Activated CD8-positive, alpha-beta memory T cell treated with anti-CD3 and anti-CD28 coated beads, Interleukin-2, amount 50 U/mL, for 1 hour (primary cell): Measurements from ENCODE around the gene MAPKBP1.
"Not testable (repeated sequence)": the region's sequence is repeated elsewhere in the genome, so short reads cannot be mapped to it uniquely, and the experiment has no call there.

Experiments
- DNase-seq: peaks from one replicate; pipeline ENCODE4 v3.0.0-alpha.2; 2020; ENCODE audit errors: extremely low read depth

Gene MAPKBP1, protein sequence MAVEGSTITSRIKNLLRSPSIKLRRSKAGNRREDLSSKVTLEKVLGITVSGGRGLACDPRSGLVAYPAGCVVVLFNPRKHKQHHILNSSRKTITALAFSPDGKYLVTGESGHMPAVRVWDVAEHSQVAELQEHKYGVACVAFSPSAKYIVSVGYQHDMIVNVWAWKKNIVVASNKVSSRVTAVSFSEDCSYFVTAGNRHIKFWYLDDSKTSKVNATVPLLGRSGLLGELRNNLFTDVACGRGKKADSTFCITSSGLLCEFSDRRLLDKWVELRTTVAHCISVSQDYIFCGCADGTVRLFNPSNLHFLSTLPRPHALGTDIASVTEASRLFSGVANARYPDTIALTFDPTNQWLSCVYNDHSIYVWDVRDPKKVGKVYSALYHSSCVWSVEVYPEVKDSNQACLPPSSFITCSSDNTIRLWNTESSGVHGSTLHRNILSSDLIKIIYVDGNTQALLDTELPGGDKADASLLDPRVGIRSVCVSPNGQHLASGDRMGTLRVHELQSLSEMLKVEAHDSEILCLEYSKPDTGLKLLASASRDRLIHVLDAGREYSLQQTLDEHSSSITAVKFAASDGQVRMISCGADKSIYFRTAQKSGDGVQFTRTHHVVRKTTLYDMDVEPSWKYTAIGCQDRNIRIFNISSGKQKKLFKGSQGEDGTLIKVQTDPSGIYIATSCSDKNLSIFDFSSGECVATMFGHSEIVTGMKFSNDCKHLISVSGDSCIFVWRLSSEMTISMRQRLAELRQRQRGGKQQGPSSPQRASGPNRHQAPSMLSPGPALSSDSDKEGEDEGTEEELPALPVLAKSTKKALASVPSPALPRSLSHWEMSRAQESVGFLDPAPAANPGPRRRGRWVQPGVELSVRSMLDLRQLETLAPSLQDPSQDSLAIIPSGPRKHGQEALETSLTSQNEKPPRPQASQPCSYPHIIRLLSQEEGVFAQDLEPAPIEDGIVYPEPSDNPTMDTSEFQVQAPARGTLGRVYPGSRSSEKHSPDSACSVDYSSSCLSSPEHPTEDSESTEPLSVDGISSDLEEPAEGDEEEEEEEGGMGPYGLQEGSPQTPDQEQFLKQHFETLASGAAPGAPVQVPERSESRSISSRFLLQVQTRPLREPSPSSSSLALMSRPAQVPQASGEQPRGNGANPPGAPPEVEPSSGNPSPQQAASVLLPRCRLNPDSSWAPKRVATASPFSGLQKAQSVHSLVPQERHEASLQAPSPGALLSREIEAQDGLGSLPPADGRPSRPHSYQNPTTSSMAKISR (N-terminal part only)

DNA sequence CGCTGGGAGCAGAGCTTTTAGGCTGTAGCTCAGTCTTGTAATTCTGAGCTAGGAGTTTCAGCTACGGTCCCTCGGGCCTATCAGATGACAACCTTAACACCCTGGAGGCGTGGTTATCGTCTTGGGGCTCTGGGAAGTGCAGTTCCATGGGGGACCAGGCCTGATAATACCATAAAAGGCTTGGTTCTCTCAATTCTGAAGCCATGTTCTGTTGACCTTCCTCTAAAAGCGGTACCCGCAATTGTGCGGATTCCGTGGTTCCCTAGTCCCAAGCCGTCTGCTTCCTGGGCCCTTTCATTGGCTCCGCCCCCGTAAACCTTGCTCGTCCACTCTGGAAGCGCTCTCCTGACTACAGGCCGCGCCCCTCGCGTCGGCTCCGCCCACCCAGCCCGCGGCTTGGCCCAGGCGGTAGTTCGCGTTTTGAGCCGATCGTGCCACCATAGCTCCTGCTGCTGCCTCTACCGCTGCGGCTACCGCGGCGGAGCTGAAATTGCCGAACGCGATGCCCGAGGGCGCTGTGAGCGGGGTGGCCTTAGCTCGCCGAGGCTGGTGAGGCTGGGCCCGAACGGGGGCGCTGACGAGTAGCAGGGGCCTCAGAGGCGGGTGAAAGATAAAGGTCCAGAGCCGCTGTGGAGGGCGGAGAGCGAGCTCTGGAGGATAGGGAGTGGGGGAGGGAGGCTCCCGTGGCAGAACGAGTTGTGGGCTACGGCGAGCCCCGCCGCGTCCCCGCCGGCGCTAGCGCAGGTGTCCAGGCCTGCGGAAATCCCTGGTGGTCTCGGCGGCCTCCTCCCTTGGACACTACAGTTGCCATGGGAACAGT is at the start of gene MAPKBP1:
Gene MAPKBP1, plus strand, starts transcription at position 423 of the 820 bp plus-strand sequence. CDS start 792 bp downstream, outside the sequence.
- peak; percentile 91 for DNase-seq

DNA sequence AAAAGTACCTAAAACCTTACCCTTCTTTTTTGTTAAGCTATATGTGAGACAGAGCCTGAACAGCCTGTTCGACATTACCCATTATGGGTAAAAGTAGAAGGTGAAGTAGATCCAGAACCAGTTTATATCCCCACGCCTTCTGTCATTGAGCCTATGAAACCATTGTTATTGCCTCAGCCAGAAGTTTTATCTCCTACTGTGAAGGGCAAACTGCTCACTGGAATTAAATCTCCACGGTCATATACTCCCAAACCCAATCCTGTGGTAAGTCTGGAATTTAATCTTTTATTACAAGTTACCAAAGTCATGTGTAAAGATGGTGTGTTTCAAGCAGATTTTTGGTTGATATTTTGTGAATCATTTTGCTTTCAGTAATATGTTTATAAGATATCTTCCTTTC is 47.1 kb upstream of the MAPKBP1 start:
- DNase-seq: no peak

DNA sequence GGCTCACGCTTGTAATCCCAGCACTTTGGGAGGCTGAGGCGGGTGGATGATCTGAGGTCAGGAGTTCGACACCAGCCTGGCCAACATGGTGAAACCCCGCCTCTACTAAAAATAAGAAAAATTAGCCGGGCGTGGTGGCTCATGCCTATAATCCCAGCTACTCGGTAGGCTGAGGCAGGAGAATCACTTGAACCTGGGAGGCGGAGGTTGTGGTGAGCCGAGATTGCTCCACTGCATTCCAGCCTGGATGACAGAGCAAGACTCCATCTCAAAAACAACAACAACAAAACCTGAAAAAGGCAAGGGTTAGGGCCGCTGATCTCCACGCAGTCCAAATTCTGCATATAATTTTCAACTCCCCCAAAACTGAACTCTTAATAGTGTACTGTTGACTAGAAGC is 46.2 kb upstream of the MAPKBP1 start:
- DNase-seq: not testable (repeated sequence)

DNA sequence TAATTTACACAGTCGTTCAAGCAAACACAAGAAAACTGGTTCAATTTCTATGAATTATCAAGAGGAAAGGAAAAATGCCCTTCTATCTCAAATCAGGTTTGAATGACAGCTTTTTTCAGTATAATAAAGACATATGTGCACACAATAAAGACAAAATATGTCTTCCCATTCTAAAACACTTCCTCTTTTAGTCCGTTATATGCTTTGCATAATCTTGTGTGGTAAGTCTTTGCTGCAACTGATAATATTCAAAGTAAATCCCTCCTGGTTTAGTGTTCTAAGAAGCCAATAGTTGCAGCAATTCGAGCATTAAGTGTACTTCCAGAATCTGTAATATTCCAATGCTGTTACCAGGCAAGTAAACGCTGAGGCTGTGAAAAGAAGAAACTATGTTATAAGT is 43.7 kb upstream of the MAPKBP1 start:
- no peak for DNase-seq

DNA sequence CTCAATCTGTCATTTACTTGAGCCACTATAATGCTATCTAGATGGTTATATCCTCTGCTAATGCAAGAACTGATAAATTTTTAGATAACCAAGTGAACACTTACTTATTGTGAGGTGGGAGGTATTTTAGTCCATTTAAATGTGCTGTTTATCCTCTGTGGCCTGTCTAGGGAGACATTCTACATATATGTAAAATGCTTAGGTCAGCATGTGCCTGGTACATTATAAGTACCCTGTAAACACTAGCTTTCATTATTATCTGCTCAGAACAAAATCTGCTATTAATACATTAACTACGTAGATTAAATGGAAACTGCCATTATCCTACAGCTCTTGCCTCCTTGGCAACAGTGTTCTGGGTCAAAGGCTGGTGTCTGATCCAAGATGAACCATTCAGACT is 41.8 kb upstream of the MAPKBP1 start:
- DNase-seq: no peak

DNA sequence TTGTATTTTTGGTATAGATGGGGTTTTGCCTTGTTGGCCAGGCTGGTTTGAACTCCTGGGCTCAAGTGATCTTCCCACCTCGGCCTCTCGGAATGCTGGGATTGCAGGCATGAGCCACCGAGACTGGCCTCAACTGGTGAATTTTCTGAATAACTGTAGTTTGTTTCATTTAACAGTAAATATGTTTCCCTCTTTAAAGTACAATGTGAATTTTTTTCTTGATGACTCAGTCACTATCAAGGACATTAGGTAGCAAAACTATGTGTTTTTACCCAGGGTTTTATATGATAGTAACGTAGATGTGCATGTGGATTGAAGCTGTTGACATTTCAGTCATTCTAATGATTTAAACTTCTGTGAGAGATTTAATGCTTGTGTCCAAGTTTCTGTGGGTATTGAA is 40.2 kb upstream of the MAPKBP1 start:
- no peak for DNase-seq

DNA sequence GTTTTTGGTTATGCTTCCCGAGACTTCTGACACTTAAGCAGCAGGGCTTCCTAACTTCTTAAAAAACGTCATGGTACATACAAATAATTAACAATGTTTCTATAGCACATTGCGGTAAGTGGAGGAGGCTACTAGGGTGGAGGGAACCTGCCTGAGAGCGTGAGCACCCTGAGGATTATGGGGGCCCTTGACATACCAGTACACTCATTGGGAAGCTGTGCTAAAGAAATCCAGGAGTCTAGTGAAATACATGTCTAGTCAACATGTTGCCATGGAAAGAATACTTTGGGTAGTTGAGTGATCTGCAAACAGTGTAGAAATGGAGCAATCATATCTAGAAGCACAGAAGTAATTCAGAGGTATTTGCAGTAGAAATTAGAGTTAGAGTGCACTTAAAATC is 39.2 kb upstream of the MAPKBP1 start:
- no peak for DNase-seq

DNA sequence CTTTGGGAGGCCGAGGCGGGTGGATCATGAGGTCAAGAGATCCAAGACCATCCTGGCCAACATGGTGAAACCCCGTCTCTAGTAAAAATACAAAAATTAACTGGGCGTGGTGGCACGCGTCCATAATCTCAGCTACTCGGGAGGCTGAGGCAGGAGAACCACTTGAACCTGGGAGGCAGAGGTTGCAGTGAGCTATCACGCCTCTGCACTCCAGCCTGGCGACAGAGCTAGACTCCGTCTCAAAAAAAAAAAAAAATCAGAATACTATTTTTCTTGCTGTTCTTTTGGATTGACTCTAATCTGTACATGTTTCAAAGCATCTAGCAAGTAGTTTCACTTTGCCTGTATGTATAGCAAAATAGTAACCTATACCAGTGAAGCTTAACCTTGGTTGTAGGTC is 38.8 kb upstream of the MAPKBP1 start:
- not testable (repeated sequence) for DNase-seq

DNA sequence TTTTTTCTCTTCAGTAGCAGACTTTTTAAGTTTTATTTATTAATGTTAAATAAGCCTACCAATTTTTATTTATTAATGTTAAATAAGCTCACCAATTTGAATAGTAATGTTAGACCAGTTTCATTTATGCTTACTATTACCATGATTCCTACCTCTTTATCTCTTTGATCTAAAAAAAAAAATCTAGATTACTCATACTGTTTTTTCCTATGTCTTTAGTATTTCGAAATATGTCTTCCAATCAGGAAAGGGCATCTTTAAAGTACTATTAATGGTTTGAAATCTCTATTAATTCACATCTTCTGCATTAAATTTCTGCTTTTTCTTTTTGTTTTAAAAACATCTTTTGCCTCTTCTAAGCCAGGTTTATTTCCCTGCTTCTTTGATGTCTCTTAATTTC is 27.5 kb upstream of the MAPKBP1 start:
- DNase-seq: no peak

DNA sequence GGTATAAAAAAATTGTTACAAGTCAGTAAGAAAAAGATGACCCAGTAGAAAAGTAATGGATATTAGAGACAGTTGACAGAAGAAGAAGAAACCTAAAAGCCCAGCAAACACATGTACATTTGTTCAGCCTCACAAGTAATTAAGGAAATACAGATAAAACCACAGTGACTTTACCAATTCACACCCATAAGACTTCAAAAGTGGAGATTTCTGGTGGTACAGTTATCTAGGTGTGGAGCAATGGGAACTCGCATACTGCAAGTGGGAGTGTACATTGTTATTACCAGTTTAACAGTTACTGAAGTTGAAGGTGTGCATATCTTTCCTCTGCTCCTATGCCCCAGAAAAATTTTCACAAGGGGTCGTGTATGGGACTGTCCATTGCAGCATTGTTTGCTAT is 18.1 kb upstream of the MAPKBP1 start:
- DNase-seq: no peak

DNA sequence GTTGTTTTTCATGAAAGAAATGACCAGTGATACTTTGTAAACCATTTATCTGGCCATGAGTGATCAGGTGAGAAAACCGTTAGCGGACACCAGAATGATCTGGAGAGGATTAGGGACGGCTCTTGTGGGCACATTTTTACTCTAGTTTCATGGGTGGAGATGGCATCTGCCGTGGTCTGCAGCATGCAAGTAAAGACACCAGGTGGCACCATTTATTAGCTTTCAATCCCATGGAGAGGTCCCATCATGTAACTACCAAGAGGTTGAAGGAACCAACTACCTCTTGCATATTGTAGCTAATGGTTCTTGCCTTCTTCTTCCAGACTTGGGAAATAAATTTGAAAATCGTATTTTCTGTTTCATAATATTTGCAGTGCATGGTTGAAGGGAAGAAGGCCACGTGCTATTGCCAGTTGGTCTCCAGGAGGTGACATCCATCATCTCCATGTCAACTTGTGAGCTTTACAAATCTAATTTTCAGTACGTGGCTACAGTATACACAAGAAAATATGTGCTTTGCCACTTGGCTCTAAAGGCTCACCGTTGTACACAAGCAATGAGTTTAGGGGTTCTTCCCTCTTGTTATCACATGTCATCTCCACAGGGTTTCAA is 1.5 kb upstream of the MAPKBP1 start:
- no peak for DNase-seq

DNA sequence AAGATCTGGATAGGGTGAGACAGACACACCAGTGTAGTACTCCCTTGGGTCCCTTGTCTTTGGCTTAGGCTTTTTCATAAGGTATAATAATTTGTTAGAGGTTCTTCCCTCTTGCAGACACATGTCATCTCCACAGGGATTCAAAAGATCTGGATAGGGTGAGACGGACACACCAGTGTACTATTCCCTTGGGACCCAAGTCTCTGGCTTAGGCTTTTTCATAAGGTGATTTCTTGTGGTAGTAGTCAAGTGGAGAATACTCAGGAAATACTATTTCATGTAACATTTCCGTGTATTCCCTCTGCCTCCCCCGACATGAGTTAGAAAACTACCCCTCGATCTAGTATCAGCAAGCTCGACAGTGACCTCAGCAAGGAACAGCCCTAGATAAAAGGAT is 954 bp upstream of the MAPKBP1 start:
- DNase-seq: no peak

DNA sequence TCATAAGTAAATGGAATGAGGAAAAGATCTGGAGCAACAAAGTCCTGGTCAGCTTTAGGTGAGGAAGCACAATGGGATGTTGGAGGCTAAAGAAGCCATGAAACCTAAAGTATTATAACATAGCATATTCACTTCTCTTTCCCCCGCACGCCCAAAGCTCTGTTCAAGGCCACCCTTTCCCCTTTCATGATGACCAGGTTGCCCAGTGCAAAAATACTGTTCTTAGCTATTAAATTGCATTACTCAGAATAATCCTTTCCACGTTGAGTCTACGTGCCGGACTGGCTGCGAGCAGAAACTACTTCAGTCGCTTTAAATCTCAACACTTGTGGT is 589 bp upstream of the MAPKBP1 start:
- DNase-seq: no peak

DNA sequence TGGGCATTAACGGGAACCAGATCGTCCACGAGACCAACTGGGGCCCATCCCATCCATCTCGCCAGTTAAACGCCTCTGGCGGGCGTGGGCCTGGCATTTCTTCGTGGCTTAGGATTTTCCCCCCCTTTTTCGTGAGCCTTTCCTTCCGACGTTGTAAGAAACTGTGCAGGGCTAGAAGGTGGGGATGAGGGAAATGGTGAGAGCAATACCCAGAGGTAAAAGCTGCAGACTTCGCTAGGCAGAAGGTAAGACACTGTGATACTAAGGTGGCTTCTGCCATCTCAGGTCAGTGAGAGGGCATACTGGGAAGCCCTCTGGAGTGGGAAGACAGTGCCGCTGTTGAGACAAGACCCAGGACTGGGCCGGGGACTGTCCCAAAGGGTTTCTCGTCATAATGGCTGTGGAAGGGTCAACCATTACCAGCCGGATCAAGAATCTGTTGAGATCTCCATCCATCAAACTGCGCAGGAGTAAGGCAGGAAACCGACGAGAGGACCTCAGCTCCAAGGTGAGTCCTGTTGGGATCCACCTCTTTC is 666 bp downstream of the MAPKBP1 start:
- DNase-seq: no peak

DNA sequence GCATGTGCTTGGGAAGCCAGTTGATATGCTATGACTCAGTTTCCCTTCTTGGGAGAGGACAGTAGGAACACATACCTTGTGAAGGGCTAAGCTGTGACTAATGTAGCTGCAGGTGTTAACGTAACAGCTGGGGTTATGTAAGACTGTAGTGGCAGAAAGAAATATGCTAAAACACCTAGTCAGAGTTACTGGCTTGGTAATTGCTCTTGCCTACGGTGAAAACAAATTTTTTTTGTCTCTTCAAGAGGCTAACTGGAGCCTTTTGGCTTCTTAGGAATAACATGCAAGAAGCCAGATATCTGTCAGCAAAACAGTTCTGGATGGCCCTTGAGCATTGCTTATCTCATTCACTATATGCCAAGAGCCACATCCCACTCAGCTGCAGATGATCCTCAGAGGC is 1.4 kb downstream of the MAPKBP1 start:
- no peak for DNase-seq

DNA sequence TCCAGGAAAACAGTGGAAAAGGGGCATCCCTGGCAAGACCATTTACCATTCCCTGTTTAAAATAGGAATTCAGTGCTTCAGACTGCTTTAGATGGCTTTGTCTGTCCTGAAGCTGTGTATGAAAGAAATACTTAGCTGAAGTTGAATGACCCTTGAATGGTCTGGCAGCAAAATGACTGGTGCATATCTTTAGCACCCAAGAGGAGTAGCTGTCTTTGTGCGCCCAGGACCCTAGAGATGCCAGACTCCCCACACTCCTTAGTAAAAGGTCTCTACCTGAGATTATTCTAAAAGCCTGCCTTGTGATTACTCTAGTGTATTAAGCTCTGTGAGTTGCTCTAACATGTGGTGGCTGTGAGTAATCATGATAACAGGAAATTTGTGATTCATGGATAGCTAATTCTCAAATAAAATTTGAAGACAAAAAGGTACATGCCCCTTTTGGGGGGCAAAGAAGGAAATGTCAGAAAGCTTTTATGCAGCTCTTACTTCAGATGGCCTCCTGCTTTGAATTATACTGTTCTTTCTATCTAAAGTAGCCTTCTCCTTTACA is 3.2 kb downstream of the MAPKBP1 start:
- DNase-seq: no peak

DNA sequence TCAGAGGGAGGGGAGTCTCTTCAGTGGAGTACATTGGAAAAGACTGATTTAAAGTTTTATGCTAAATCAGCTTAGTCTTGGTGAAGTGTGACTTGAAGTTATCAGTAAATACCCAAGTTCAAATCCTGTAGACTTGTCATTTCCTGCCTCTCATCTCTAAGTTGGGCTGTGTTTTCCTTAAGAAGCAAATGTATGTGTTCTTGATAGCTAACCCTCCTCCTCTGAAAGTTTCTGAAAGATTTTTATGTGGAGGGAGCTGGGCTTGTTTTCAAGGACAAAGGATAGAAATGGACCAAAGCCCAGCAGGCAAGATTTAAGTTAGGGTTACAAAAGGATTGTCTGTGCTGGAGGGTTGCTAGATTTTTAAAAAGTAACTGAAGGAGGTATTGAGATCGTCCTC is 4.2 kb downstream of the MAPKBP1 start:
- DNase-seq: no peak

DNA sequence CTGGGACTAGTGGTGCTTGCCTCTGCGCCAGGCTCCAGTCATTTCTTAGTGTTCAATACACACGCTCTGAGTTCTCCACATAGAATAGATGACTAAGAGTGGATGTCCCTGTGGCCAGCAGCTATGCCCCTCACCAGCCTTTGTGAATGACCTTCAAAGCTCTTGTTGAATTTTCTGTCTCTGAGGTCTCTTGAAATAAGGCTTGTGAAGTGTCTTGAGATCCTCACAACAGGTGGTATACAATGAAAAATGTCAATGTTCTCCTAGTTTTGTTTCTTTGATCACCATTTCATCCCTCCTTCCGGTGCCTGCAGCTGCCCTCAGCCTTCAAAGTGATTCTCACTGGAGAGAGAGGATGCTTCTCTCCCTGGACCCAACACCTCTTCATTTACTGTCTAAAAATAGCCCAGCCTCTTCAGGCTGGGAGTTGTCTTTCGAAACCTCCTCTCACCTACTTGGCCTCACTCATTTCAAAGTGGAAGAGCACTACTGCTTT is 5.4 kb downstream of the MAPKBP1 start:
- DNase-seq: no peak

DNA sequence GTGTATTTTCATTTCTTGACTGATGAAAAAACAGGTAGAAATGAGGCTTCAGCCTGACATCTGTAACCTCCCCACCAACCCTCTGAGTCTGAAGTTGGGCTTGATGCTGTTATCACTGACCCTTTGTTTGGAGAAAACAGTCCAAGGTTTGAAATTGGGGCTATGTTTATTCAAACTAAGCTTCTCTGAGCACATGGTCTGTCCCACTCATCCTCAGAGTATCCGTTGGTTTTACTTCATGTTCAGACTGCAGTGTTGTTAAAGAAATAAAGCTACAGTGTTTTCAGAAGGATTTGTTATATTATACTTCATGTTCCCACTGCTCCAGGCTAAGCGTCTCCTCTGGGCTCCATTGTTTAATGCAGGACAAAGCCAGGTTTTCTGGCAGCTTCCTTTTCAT is 6.0 kb downstream of the MAPKBP1 start:
- DNase-seq: no peak

DNA sequence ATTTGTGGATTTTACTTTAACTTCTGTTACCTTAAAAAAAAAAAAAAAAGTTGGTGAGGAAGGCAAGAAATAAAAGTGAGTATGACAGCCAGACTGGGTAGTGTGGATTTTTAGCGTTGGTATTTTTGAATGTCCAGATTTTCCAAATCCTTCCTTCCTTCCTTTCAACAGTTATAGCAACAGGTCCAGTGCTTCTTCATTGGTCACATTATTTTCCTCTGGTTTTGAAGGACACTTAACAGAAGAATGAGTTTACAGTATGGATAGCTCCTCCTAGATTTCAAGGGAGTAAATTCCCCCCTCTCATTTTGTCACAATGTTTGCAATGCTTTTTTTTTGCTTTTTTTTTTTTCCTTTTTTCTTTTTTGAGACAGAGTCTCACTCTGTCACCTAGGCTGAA is 6.4 kb downstream of the MAPKBP1 start:
- DNase-seq: no peak
